HepG2 (cell line): ENCODE measurements around the gene ATP4A. TPM values are rescaled to one million over a fixed set of nuclear protein-coding genes. Genes with fewer than 3 reads are reported as not detected.

Source experiments
- ATAC-seq: fragments of 200-7000 bp; cut with Tn5 transposase; 3 replicates; pipeline ENCODE4 v1.9.1; 2020; ENCODE audit warnings: mild to moderate bottlenecking, moderate library complexity
- BruUV-seq: library from RNA; stranded (reverse); fragments of 400-500 nt; replicated peaks from 2 replicates; lab custom pipeline; 2021; lab: Mats Ljungman, UMichigan
- CTCF ChIA-PET: fragments of 300-600 bp; formaldehyde crosslinking; extraction: SDS; loops from one replicate; lab custom pipeline; 2021; ENCODE audit warnings: low total read pairs, inconsistent platforms, low intra/inter-chr PET ratio; lab: Yijun Ruan, JAX
- POLR2A ChIA-PET: fragments of 350-600 bp; sonication (Branson Sonifier 250); formaldehyde crosslinking; loops from one replicate; lab custom pipeline; 2020; ENCODE audit warnings: antibody characterized with exemption, inconsistent platforms; lab: Yijun Ruan, JAX
- DNase-seq: peaks from one replicate; pipeline ENCODE4 v3.0.0-alpha.2; 2015; ENCODE audit warnings: low spot score
- FAIRE-seq: peaks from 3 replicates; lab custom pipeline; 2011; peaks lifted over from hg19 to GRCh38; lab: Jason Lieb, UNC
- H2AFZ ChIP-seq: one replicate; pipeline ENCODE4 v1.6.1; 2011; ENCODE audit warnings: low read length, inconsistent platforms
- H3K27ac ChIP-seq: fragments of 300-600 bp; 3 replicates; pipeline ENCODE4 v1.8.0; 2011; ENCODE audit warnings: mixed run types, mild to moderate bottlenecking, mixed read lengths, low read length, inconsistent platforms; ENCODE audit not compliant: insufficient read depth; ENCODE audit errors: extremely low read length
- H3K27me3 ChIP-seq, 2 experiments: fragments of 200-600 bp in 1 of 2; 2 replicates in 1 of 2; 3 replicates in 1 of 2; pipeline versions ENCODE4 v1.6.0 to v1.8.0; 2011; ENCODE audit warnings: low read length in 2 of 2, mild to moderate bottlenecking in 2 of 2, moderate library complexity in 2 of 2, inconsistent platforms in 1 of 2; ENCODE audit not compliant: insufficient read depth in 2 of 2, control insufficient read depth in 1 of 2
- H3K36me3 ChIP-seq, 2 experiments: fragments of 200-600 bp in 1 of 2; replicated peaks in 1 of 2; 2 replicates in 1 of 2; 3 replicates in 1 of 2; pipeline versions ENCODE4 v1.5.1 to v1.8.0; 2011; ENCODE audit warnings: low read length in 2 of 2, inconsistent platforms in 1 of 2; ENCODE audit not compliant: insufficient read depth in 2 of 2, control insufficient read depth in 1 of 2
- H3K4me1 ChIP-seq: 2 replicates; pipeline ENCODE4 v1.5.1; 2012; ENCODE audit warnings: low read length, inconsistent platforms; ENCODE audit not compliant: insufficient read depth
- H3K4me2 ChIP-seq: 2 replicates; pipeline ENCODE4 v1.6.0; 2011; ENCODE audit warnings: low read depth, low read length, inconsistent platforms
- H3K4me3 ChIP-seq, 3 experiments: fragments of 200-600 bp in 1 of 3; sonication (generic), shearing (Covaris generic) in 1 of 3; replicated peaks in 1 of 3; 2 replicates each; pipeline ENCODE4 v1.5.1; 2011 to 2016; ENCODE audit warnings: low read length in 3 of 3, inconsistent platforms in 2 of 3, low read depth in 2 of 3, mild to moderate bottlenecking in 2 of 3, control low read depth in 1 of 3, mixed read lengths in 1 of 3; ENCODE audit not compliant: insufficient read depth in 1 of 3
- H3K79me2 ChIP-seq: one replicate; pipeline ENCODE4 v1.6.1; 2011; ENCODE audit warnings: low read length, inconsistent platforms; ENCODE audit not compliant: insufficient read depth
- H3K9ac ChIP-seq: 2 replicates; pipeline ENCODE4 v1.6.0; 2011; ENCODE audit warnings: mild to moderate bottlenecking, low read depth, low read length, inconsistent platforms; ENCODE audit not compliant: insufficient read depth
- H3K9me3 ChIP-seq: 2 replicates; pipeline ENCODE4 v1.5.1; 2012; ENCODE audit warnings: mild to moderate bottlenecking, low read length
- H4K20me1 ChIP-seq: 2 replicates; pipeline ENCODE4 v1.6.0; 2011; ENCODE audit warnings: inconsistent platforms, mild to moderate bottlenecking, low read length, moderate library complexity; ENCODE audit not compliant: insufficient read depth
- AGO2 ChIP-seq: fragments of 200-400 bp; formaldehyde crosslinking; optimal IDR thresholded peaks from 2 replicates; pipeline ENCODE3; 2017; ENCODE audit warnings: mild to moderate bottlenecking, low read depth, low read length, moderate library complexity
- HCFC1 ChIP-seq: fragments of 150-350 bp; IDR thresholded peaks from 2 replicates; pipeline ENCODE4 v1.6.1; 2014; ENCODE audit warnings: low read depth, low read length
- HIVEP1 ChIP-seq: sonication (generic); formaldehyde crosslinking; IDR thresholded peaks from 2 replicates; pipeline ENCODE4 v1.4.0; 2020; ENCODE audit warnings: mild to moderate bottlenecking, missing genetic modification reagents
- NAIF1 ChIP-seq: sonication (generic); formaldehyde crosslinking; IDR thresholded peaks from 2 replicates; pipeline ENCODE4 v1.5.0; 2020; ENCODE audit warnings: mild to moderate bottlenecking, missing genetic modification reagents, borderline replicate concordance
- ZNF383 ChIP-seq: sonication (generic); formaldehyde crosslinking; IDR thresholded peaks from 2 replicates; pipeline ENCODE4 v1.4.0; 2020; ENCODE audit warnings: missing genetic modification reagents, mild to moderate bottlenecking, borderline replicate concordance
- WGBS: methylation state at CpG from one replicate; pipeline ENCODE4 v1.1.6; 2017; ENCODE audit warnings: low lambda C conversion rate; 5-methylcytosine and 5-hydroxymethylcytosine counted together
- in situ Hi-C: cut with HindIII; loops from 2 replicates; pipeline ENCODE4 v1.10.0; 2017; ENCODE audit warnings: low pct_unique_long_range_greater_than_20kb; ENCODE audit not compliant: extremely low pct_ligation_motif_present
- intact Hi-C: fragments of 100-400 bp; cut with micrococcal nuclease; formaldehyde crosslinking; loops from one replicate; pipeline ENCODE4 v1.10.0; 2022; ENCODE audit not compliant: unreplicated experiment
- polyA plus RNA-seq, 8 experiments: library from polyadenylated mRNA; depleted of rRNA in 3 of 8; stranded (reverse) in 7 of 8; unstranded in 1 of 8; fragments of >200 nt; fragmentation: Illumina TruSeq in 4 of 8; extraction: Trizol in 4 of 8; gene quantifications; 2 replicates each; pipeline versions ENCODE4 v1.2.1 to v1.2.3, GENCODE V29; 2011 to 2016; ENCODE audit warnings: low read depth in 4 of 8, missing spikeins in 1 of 8, mixed read lengths in 1 of 8; ENCODE audit not compliant: insufficient read depth in 1 of 8
- total RNA-seq, 5 experiments: library from RNA; depleted of rRNA; stranded (reverse); fragments of >200 nt; fragmentation: Illumina TruSeq; extraction: Trizol; gene quantifications; 2 replicates each; pipeline ENCODE4 v1.2.3, GENCODE V29; 2016; ENCODE audit warnings: low read depth in 1 of 5
- TF ChIP-seq, protein P1 (sequence below): sonication (generic); formaldehyde crosslinking; IDR thresholded peaks from 2 replicates; pipeline ENCODE4 v1.4.0; 2020; ENCODE audit warnings: mild to moderate bottlenecking, missing genetic modification reagents
- TF ChIP-seq, protein P2 (sequence below): sonication (generic); formaldehyde crosslinking; IDR thresholded peaks from 2 replicates; pipeline ENCODE4 v1.5.0; 2020; ENCODE audit warnings: mild to moderate bottlenecking, missing genetic modification reagents
- TF ChIP-seq, protein P3 (sequence below): sonication (generic); formaldehyde crosslinking; IDR thresholded peaks from 2 replicates; pipeline ENCODE4 v1.5.0; 2020; ENCODE audit warnings: missing genetic modification reagents, mild to moderate bottlenecking, borderline replicate concordance

Gene ATP4A
- total and polyA plus RNA-seq, 2 of the 13 experiments (the other 11 are each of a cell fraction or from before 2014, with no cell fraction given): 0.08 to 0.11 TPM

DNA sequence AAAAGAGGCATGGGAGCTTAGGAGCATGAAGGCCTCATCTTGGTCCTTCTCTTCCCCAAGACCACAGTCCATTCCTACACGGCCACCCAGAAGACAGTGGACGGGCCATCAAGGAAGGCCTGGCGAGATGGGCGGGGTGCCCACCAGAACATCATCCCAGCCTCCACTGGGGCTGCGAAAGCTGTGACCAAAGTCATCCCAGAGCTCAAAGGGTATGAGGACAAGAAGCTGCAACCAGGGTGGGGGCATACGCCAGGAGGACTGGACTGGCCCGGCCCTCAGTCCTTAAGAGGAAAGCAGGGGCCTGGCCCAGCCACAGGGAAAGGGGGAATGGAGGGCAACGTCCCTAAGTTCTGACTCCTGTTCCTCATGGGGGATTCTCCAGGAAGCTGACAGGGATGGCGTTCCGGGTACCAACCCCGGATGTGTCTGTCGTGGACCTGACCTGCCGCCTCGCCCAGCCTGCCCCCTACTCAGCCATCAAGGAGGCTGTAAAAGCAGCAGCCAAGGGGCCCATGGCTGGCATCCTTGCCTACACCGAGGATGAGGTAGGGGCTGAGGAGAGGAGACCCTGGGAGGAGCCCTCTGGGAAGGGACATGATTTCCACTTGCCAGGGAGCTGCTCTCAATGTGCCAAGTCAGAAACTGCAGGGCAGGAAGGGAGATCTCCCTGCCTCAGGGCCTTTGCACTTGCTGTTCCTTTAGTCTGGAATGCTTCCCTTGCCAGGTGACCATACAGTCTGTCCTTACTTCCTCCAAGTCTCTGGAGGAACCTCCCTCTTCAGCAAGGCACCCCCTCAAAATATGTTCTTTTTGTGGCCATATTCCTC, 20.0 kb downstream of the ATP4A start:
- Histone ChIP-seq H3K4me2 (peak overlapping the region; percentile 97), H3K4me1 (peaks cover 46% of the 10 kb centered on the region), H3K36me3 (peaks cover 0 to 3% of the 10 kb centered on the region in 2 experiments; a peak in 3 of 5 replicates), H3K27me3 (no peaks in the 10 kb centered on the region; a peak in 1 of 5 replicates), H3K27ac (no peak overlapping the region), H3K9ac (no peak overlapping the region), H3K9me3 (no peaks in the 10 kb centered on the region), H3K4me3 (peak overlapping the region in 1 of 3 experiments; percentile 92; a peak in 1 of 6 replicates), H2AFZ (no peak overlapping the region), H4K20me1 (no peaks in the 10 kb centered on the region), H3K79me2 (peaks cover 25% of the 10 kb centered on the region)
- POLR2A ChIA-PET: interaction anchor here (0.9 kb wide), 2 partner anchors 101 to 293 kb away, joined by 3 read pairs; no protein-coding TSS in a partner anchor
- TF ChIP-seq, protein P1, sequence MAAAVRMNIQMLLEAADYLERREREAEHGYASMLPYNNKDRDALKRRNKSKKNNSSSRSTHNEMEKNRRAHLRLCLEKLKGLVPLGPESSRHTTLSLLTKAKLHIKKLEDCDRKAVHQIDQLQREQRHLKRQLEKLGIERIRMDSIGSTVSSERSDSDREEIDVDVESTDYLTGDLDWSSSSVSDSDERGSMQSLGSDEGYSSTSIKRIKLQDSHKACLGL (CRISPR knock-in tag): 0 out of 2 replicates have a peak, but pooled peaks have one; percentile 27
- TF ChIP-seq HIVEP1 (CRISPR knock-in tag): no peak
- intact Hi-C loops (no loop called here), in situ Hi-C loops (no loop called here)
- FAIRE-seq (no peak), ATAC-seq (no peak), DNase-seq (no peak)
- BruUV-seq: no TSS peak
- CTCF ChIA-PET: no interaction called here
- WGBS: over 99% methylated on average over 13 of the region's 15 CpGs

DNA sequence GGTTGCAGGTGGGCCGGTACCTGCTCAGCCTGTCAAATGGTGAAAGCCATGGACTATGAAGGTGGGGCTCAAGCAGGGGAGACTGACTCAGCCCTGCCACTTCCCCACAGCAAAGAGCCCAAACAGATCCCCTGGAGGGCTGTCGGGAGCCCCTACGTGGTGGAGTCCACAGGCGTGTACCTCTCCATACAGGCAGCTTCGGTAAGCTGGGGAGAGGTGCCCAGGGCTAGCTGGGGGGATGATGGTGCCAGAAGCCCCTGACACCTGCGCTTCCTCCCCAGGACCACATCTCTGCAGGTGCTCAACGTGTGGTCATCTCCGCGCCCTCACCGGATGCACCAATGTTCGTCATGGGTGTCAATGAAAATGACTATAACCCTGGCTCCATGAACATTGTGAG, 21.2 kb downstream of the ATP4A start:
- Histone ChIP-seq H3K4me2 (no peak overlapping the region), H3K9me3 (no peaks in the 10 kb centered on the region), H3K79me2 (peaks cover 25% of the 10 kb centered on the region), H3K27me3 (no peaks in the 10 kb centered on the region; a peak in 1 of 5 replicates), H2AFZ (no peak overlapping the region), H4K20me1 (no peaks in the 10 kb centered on the region), H3K4me3 (no peak overlapping the region), H3K9ac (no peak overlapping the region), H3K4me1 (peaks cover 45% of the 10 kb centered on the region), H3K27ac (no peak overlapping the region), H3K36me3 (peaks cover 0 to 1% of the 10 kb centered on the region in 2 experiments; a peak in 2 of 5 replicates)
- DNase-seq (no peak), FAIRE-seq (no peak), ATAC-seq (no peak)
- TF ChIP-seq, protein P2, sequence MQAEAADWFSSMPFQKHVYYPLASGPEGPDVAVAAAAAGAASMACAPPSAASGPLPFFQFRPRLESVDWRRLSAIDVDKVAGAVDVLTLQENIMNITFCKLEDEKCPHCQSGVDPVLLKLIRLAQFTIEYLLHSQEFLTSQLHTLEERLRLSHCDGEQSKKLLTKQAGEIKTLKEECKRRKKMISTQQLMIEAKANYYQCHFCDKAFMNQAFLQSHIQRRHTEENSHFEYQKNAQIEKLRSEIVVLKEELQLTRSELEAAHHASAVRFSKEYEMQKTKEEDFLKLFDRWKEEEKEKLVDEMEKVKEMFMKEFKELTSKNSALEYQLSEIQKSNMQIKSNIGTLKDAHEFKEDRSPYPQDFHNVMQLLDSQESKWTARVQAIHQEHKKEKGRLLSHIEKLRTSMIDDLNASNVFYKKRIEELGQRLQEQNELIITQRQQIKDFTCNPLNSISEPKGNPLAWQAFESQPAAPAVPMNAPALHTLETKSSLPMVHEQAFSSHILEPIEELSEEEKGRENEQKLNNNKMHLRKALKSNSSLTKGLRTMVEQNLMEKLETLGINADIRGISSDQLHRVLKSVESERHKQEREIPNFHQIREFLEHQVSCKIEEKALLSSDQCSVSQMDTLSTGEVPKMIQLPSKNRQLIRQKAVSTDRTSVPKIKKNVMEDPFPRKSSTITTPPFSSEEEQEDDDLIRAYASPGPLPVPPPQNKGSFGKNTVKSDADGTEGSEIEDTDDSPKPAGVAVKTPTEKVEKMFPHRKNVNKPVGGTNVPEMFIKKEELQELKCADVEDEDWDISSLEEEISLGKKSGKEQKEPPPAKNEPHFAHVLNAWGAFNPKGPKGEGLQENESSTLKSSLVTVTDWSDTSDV (CRISPR knock-in tag): no peak
- TF ChIP-seq AGO2 (peak; percentile 61), NAIF1 (CRISPR knock-in tag) (no peak), ZNF383 (CRISPR knock-in tag) (no peak), HCFC1 (no peak)
- TF ChIP-seq, protein P3, sequence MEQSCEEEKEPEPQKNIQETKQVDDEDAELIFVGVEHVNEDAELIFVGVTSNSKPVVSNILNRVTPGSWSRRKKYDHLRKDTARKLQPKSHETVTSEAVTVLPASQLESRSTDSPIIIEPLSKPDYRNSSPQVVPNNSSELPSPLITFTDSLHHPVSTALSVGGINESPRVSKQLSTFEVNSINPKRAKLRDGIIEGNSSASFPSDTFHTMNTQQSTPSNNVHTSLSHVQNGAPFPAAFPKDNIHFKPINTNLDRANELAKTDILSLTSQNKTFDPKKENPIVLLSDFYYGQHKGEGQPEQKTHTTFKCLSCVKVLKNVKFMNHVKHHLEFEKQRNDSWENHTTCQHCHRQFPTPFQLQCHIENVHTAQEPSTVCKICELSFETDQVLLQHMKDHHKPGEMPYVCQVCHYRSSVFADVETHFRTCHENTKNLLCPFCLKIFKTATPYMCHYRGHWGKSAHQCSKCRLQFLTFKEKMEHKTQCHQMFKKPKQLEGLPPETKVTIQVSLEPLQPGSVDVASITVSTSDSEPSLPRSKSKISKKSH: no peak
- in situ Hi-C loops (no loop called here), intact Hi-C loops (no loop called here)
- 97% methylated on average over 4 of the region's 11 CpGs for WGBS
- CTCF ChIA-PET: no interaction called here
- no TSS peak for BruUV-seq
- POLR2A ChIA-PET: no interaction called here
